ENCODE results near the gene C17orf58.

DNA sequence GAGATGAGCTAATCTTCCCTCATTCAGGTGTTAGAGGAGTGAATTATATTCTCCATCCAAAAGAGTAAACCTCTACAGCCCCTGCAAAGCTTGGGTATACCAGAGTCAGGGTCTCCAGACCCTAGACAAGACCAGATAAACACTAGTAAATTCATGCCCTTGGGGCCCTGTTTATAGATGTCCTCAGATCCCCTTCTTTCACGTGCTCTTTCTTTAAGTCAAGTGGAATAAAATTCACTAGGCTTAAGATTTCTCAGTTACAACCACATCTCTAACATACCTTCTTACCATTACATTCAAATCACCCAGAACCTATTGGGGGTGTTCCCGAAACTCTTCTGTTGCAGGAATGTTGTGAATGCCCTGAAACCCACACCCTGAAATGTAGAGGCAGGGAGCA is 2.2 kb upstream of the C17orf58 start:
- TF ChIP-seq, protein P1, sequence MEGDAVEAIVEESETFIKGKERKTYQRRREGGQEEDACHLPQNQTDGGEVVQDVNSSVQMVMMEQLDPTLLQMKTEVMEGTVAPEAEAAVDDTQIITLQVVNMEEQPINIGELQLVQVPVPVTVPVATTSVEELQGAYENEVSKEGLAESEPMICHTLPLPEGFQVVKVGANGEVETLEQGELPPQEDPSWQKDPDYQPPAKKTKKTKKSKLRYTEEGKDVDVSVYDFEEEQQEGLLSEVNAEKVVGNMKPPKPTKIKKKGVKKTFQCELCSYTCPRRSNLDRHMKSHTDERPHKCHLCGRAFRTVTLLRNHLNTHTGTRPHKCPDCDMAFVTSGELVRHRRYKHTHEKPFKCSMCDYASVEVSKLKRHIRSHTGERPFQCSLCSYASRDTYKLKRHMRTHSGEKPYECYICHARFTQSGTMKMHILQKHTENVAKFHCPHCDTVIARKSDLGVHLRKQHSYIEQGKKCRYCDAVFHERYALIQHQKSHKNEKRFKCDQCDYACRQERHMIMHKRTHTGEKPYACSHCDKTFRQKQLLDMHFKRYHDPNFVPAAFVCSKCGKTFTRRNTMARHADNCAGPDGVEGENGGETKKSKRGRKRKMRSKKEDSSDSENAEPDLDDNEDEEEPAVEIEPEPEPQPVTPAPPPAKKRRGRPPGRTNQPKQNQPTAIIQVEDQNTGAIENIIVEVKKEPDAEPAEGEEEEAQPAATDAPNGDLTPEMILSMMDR (IDR thresholded peaks at IDR 0.05), result no peak
- TF ChIP-seq POLR2A (IDR thresholded peaks at IDR 0.05), result no peak
